ENCODE measurements around the gene ZC3H7B. TPM values are rescaled to one million over a fixed set of nuclear protein-coding genes. Genes with fewer than 3 reads are reported as not detected.

ZC3H7B gene
- total and polyA plus RNA-seq, 5 donors from 2014 or later: 1.00 to 39.3 (median 1.3) TPM

- ATAC-seq (ENCODE audit: low read depth in 2 of 2) (no peak), DNase-seq (peak in 1 of 3 donors; percentile 15)
- peak overlapping the region; percentile 63 to 96 (median 93) for H3K27ac Mint-ChIP-seq
- H3K4me1 Mint-ChIP-seq: peaks cover 6 to 41% (median 26%) of the 10 kb centered on the region in 4 donors
- Histone ChIP-seq H3K27ac (ENCODE audit: insufficient read depth, low read length, poor library complexity, severe bottlenecking) (peak overlapping the region; percentile 88), H3K27me3 (ENCODE audit: control insufficient read depth, insufficient read depth, low read length) (no peaks in the 10 kb centered on the region), H3K4me3 (ENCODE audit: low read depth, low read length) (peak overlapping the region; percentile 80), H3K36me3 (ENCODE audit: control insufficient read depth, insufficient read depth, low read length) (peaks cover 2% of the 10 kb centered on the region), H3K9me3 (ENCODE audit: control insufficient read depth in 2 of 2, low read length in 2 of 2) (no peaks in the 10 kb centered on the region), H3K4me1 (ENCODE audit: control insufficient read depth, insufficient read depth, low read length, poor library complexity, severe bottlenecking) (peaks cover 19% of the 10 kb centered on the region)
- peak overlapping the region; percentile 88 to 93 (median 90) for H3K4me3 Mint-ChIP-seq
- H3K9me3 Mint-ChIP-seq: peaks cover 0 to 2% (median 0%) of the 10 kb centered on the region in 7 donors
- H3K27me3 Mint-ChIP-seq: no peaks in the 10 kb centered on the region
- no peaks in the 10 kb centered on the region for H3K36me3 Mint-ChIP-seq
Observed at GRCh38 chr22:41302021-41302767, 869 bp downstream of the ZC3H7B start.

DNA sequence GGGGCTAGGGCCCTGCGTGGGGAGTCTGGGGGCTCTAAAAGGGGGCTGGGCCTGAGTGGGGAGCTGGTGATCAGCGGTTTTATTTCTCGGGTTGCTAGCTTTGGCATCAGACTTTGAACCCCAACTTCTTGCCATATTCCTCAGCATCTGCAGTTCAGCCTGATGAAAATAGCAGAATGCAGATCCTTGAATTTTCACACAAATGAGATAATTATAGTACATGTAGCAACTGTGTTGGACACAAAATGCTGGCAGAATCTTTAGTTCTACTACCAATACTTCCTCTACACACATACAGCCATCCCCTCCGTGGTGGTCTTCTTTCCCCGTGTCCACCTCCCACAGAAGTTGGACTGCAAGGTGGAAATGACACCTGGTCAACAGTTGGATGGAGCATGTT lies 1.5 kb downstream of the ZC3H7B start:
- Histone ChIP-seq H3K27me3 (ENCODE audit: control insufficient read depth, insufficient read depth, low read length) (no peaks in the 10 kb centered on the region), H3K4me3 (ENCODE audit: low read depth, low read length) (peak overlapping the region; percentile 80), H3K4me1 (ENCODE audit: control insufficient read depth, insufficient read depth, low read length, poor library complexity, severe bottlenecking) (peaks cover 19% of the 10 kb centered on the region), H3K36me3 (ENCODE audit: control insufficient read depth, insufficient read depth, low read length) (peaks cover 7% of the 10 kb centered on the region), H3K9me3 (ENCODE audit: control insufficient read depth in 2 of 2, low read length in 2 of 2) (no peaks in the 10 kb centered on the region), H3K27ac (ENCODE audit: insufficient read depth, low read length, poor library complexity, severe bottlenecking) (peak overlapping the region; percentile 88)
- H3K36me3 Mint-ChIP-seq: no peaks in the 10 kb centered on the region
- H3K9me3 Mint-ChIP-seq: peaks cover 0 to 2% (median 0%) of the 10 kb centered on the region in 7 donors
- H3K27me3 Mint-ChIP-seq: no peaks in the 10 kb centered on the region
- H3K27ac Mint-ChIP-seq: peak overlapping the region; percentile 93 to 96 (median 93)
- DNase-seq (peak in 1 of 3 donors; percentile 15), ATAC-seq (ENCODE audit: low read depth in 2 of 2) (no peak)
- H3K4me3 Mint-ChIP-seq: peak overlapping the region; percentile 88 to 93 (median 90)
- peaks cover 10 to 48% (median 31%) of the 10 kb centered on the region in 4 donors for H3K4me1 Mint-ChIP-seq

- ATAC-seq (ENCODE audit: low read depth in 2 of 2) (no peak), DNase-seq (no peak)
- H3K27ac ChIP-seq (ENCODE audit: insufficient read depth, low read length, poor library complexity, severe bottlenecking): no peak overlapping the region
- Mint-ChIP-seq H3K36me3 (peaks cover 8% of the 10 kb centered on the region), H3K9me3 (peaks cover 0 to 2% (median 0%) of the 10 kb centered on the region in 7 donors), H3K4me3 (peak overlapping the region in 2 of 4 donors; percentile 33 to 76), H3K27ac (peak overlapping the region in 1 of 3 donors; percentile 17), H3K4me1 (peaks cover 10 to 61% (median 36%) of the 10 kb centered on the region in 4 donors), H3K27me3 (no peaks in the 10 kb centered on the region)
- peaks cover 18% of the 10 kb centered on the region for H3K4me1 ChIP-seq (ENCODE audit: control insufficient read depth, insufficient read depth, low read length, poor library complexity, severe bottlenecking)
- H3K36me3 ChIP-seq (ENCODE audit: control insufficient read depth, insufficient read depth, low read length): peaks cover 10% of the 10 kb centered on the region
- no peaks in the 10 kb centered on the region for H3K27me3 ChIP-seq (ENCODE audit: control insufficient read depth, insufficient read depth, low read length)
- no peaks in the 10 kb centered on the region for H3K9me3 ChIP-seq (ENCODE audit: control insufficient read depth in 2 of 2, low read length in 2 of 2)
- no peak overlapping the region for H3K4me3 ChIP-seq (ENCODE audit: low read depth, low read length)
Observed at GRCh38 chr22:41305646-41306045, 4.3 kb downstream of the ZC3H7B start.

DNA sequence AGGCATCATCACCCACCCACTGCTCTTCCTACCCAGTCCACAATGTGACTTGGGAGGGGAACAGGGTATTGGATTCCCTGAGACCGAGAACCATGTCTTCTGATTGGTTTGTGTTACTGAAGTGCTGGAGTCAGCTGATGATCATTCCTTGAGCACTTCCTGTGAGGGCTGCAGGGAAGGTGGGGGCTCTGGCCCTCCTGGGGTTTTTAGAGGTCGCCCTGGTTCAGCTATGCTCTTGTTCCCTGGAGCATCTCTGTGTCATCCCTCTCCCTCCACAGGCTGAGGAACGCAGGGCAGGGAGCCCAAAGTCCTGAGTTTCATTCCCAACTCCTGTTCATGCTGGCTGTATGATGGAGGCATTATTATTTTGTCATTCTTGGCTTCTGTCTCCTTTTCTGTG lies 6.7 kb downstream of the ZC3H7B start:
- no peak overlapping the region for H3K27ac ChIP-seq (ENCODE audit: insufficient read depth, low read length, poor library complexity, severe bottlenecking)
- ATAC-seq (ENCODE audit: low read depth in 2 of 2): no peak
- no peak for DNase-seq
- Mint-ChIP-seq H3K9me3 (no peaks in the 10 kb centered on the region), H3K27ac (peak overlapping the region in 1 of 3 donors; percentile 78), H3K27me3 (no peaks in the 10 kb centered on the region), H3K4me1 (peaks cover 5 to 58% (median 37%) of the 10 kb centered on the region in 4 donors), H3K36me3 (peaks cover 12% of the 10 kb centered on the region), H3K4me3 (no peak overlapping the region)
- H3K27me3 ChIP-seq (ENCODE audit: control insufficient read depth, insufficient read depth, low read length): no peaks in the 10 kb centered on the region
- no peak overlapping the region for H3K4me3 ChIP-seq (ENCODE audit: low read depth, low read length)
- peaks cover 5% of the 10 kb centered on the region for H3K4me1 ChIP-seq (ENCODE audit: control insufficient read depth, insufficient read depth, low read length, poor library complexity, severe bottlenecking)
- H3K9me3 ChIP-seq (ENCODE audit: control insufficient read depth in 2 of 2, low read length in 2 of 2): no peaks in the 10 kb centered on the region
- peaks cover 10% of the 10 kb centered on the region for H3K36me3 ChIP-seq (ENCODE audit: control insufficient read depth, insufficient read depth, low read length)

DNA sequence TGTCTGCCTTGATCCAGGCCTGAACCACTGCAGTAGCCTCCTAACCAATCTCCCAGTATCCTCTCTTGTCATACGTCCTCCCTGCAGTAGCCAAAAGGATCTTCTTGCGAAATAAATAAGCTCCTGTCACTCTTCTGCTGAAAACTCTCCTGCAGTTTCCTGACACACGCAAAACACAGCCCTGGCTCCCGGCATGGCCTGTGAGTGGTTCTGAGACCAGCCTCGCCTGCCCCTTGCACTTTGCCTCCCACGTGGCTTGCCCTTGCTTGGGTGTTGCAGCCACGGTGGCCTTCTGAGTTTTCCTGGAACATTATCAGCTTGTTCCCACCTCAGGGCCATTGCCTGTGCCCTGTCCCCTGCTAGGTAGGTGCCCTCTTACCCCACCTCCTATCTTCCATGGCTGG lies 7.2 kb downstream of the ZC3H7B start:
- Mint-ChIP-seq H3K27ac (peak overlapping the region in 1 of 3 donors; percentile 3), H3K36me3 (peaks cover 12% of the 10 kb centered on the region), H3K4me1 (peaks cover 5 to 54% (median 34%) of the 10 kb centered on the region in 4 donors), H3K27me3 (no peaks in the 10 kb centered on the region), H3K4me3 (peak overlapping the region in 1 of 4 donors; percentile 12), H3K9me3 (no peaks in the 10 kb centered on the region)
- Histone ChIP-seq H3K27ac (ENCODE audit: insufficient read depth, low read length, poor library complexity, severe bottlenecking) (no peak overlapping the region), H3K36me3 (ENCODE audit: control insufficient read depth, insufficient read depth, low read length) (peaks cover 10% of the 10 kb centered on the region), H3K9me3 (ENCODE audit: control insufficient read depth in 2 of 2, low read length in 2 of 2) (no peaks in the 10 kb centered on the region), H3K27me3 (ENCODE audit: control insufficient read depth, insufficient read depth, low read length) (no peaks in the 10 kb centered on the region), H3K4me3 (ENCODE audit: low read depth, low read length) (no peak overlapping the region), H3K4me1 (ENCODE audit: control insufficient read depth, insufficient read depth, low read length, poor library complexity, severe bottlenecking) (no peaks in the 10 kb centered on the region)
- DNase-seq (no peak), ATAC-seq (ENCODE audit: low read depth in 2 of 2) (no peak)

DNA sequence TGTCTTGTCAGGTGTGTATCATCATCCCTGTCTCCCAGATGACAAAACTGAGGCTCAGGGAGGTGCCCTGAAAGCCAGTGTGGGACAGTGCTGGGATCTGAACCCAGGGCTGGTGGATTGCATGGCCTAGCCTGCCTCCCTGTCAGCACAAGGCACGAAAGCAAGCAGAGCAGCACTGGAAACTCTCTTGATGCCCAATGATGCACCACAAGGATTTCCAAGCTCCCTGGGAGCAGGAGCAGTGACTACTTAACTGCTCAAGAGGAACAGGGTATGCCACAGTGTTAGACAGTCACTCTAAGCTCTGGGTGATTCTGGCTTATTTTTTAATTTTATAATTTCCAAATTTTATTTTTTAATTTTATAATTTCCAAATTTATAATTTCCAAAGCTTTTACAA lies 9.0 kb downstream of the ZC3H7B start:
- H3K27me3 Mint-ChIP-seq: no peaks in the 10 kb centered on the region
- ATAC-seq (ENCODE audit: low read depth in 2 of 2) (no peak), DNase-seq (no peak)
- no peak overlapping the region for H3K4me3 Mint-ChIP-seq
- H3K27me3 ChIP-seq (ENCODE audit: control insufficient read depth, insufficient read depth, low read length): no peaks in the 10 kb centered on the region
- no peak overlapping the region for H3K4me3 ChIP-seq (ENCODE audit: low read depth, low read length)
- H3K27ac Mint-ChIP-seq: peak overlapping the region in 1 of 3 donors; percentile 25
- peaks cover 5 to 47% (median 27%) of the 10 kb centered on the region in 4 donors for H3K4me1 Mint-ChIP-seq
- H3K36me3 Mint-ChIP-seq: peaks cover 12% of the 10 kb centered on the region
- H3K9me3 ChIP-seq (ENCODE audit: control insufficient read depth in 2 of 2, low read length in 2 of 2): no peaks in the 10 kb centered on the region
- no peak overlapping the region for H3K27ac ChIP-seq (ENCODE audit: insufficient read depth, low read length, poor library complexity, severe bottlenecking)
- H3K9me3 Mint-ChIP-seq: no peaks in the 10 kb centered on the region
- no peaks in the 10 kb centered on the region for H3K4me1 ChIP-seq (ENCODE audit: control insufficient read depth, insufficient read depth, low read length, poor library complexity, severe bottlenecking)
- peaks cover 15% of the 10 kb centered on the region for H3K36me3 ChIP-seq (ENCODE audit: control insufficient read depth, insufficient read depth, low read length)

- H3K4me3 ChIP-seq (ENCODE audit: low read depth, low read length): no peak overlapping the region
- no peaks in the 10 kb centered on the region for H3K9me3 Mint-ChIP-seq
- peaks cover 14% of the 10 kb centered on the region for H3K36me3 ChIP-seq (ENCODE audit: control insufficient read depth, insufficient read depth, low read length)
- peak overlapping the region in 2 of 3 donors; percentile 87 to 89 for H3K27ac Mint-ChIP-seq
- peaks cover 5 to 41% (median 24%) of the 10 kb centered on the region in 4 donors for H3K4me1 Mint-ChIP-seq
- H3K27me3 ChIP-seq (ENCODE audit: control insufficient read depth, insufficient read depth, low read length): no peaks in the 10 kb centered on the region
- no peak overlapping the region for H3K27ac ChIP-seq (ENCODE audit: insufficient read depth, low read length, poor library complexity, severe bottlenecking)
- ATAC-seq (ENCODE audit: low read depth in 2 of 2): no peak
- H3K4me1 ChIP-seq (ENCODE audit: control insufficient read depth, insufficient read depth, low read length, poor library complexity, severe bottlenecking): no peaks in the 10 kb centered on the region
- H3K36me3 Mint-ChIP-seq: peaks cover 12% of the 10 kb centered on the region
- no peak for DNase-seq
- peak overlapping the region in 1 of 4 donors; percentile 39 for H3K4me3 Mint-ChIP-seq
- H3K9me3 ChIP-seq (ENCODE audit: control insufficient read depth in 2 of 2, low read length in 2 of 2): no peaks in the 10 kb centered on the region
- H3K27me3 Mint-ChIP-seq: no peaks in the 10 kb centered on the region
Observed at GRCh38 chr22:41311487-41311886, 10.2 kb downstream of the ZC3H7B start.
